Right cardiac atrium (tissue), 5 donors: ENCODE results near the gene PCBP3. TPM values are rescaled to one million over a fixed set of nuclear protein-coding genes. Genes with fewer than 3 reads are reported as not detected.

Experiments used
- ATAC-seq, 2 donors: fragments of 200-7000 bp; cut with Tn5 transposase; one replicate each; pipeline versions ENCODE4 v1.8.0 to v1.9.1; 2020; ENCODE audit warnings: moderate library complexity in 2 of 2, mild to moderate bottlenecking in 1 of 2
- DNase-seq, 3 donors: peaks; one replicate each; pipeline ENCODE4 v3.0.0-alpha.2; 2020
- H3K27ac ChIP-seq: one replicate; pipeline ENCODE4 v1.5.1; 2013; ENCODE audit warnings: mild to moderate bottlenecking, low read length, control low read depth, moderate library complexity
- H3K27me3 ChIP-seq: one replicate; pipeline ENCODE4 v1.6.1; 2013; ENCODE audit not compliant: control insufficient read depth, insufficient read depth
- H3K4me1 ChIP-seq: one replicate; pipeline ENCODE4 v1.6.1; 2013; ENCODE audit warnings: low read length; ENCODE audit not compliant: control insufficient read depth, insufficient read depth
- H3K4me3 ChIP-seq: one replicate; pipeline ENCODE4 v1.5.1; 2013; ENCODE audit warnings: low read length, control low read depth
- H3K9me3 ChIP-seq: one replicate; pipeline ENCODE4 v1.6.1; 2013; ENCODE audit warnings: low read length; ENCODE audit not compliant: control insufficient read depth
- WGBS: extraction: QIAGEN DNeasy Blood & Tissue Kit; methylation state at CpG from one replicate; pipeline ENCODE4 v1.1.7; 2013; 5-methylcytosine and 5-hydroxymethylcytosine counted together
- intact Hi-C, 4 donors: fragments of 100-400 bp; cut with DNase I; formaldehyde crosslinking; loops; one replicate each; pipeline versions ENCODE4 v1.11.0 to v1.14.0; 2022 to 2023
- polyA plus RNA-seq: library from polyadenylated mRNA; stranded (reverse); fragments of 200-250 nt; gene quantifications from one replicate; pipeline ENCODE4 v1.2.3, GENCODE V29; 2013
- total RNA-seq, 4 donors: library from RNA; stranded (reverse); fragmentation: NEBNext Ultra II Directional; extraction: Animal tissue kit (Norgen Biotek cat#: 25700); gene quantifications; one replicate each; pipeline ENCODE4 v1.2.1, GENCODE V29; 2021
- donor health status: healthy with polysubstance abuse.
- donor health status: DM: no; HTN: yes; CAD: no.
- donor health status: DM: no; HTN: no; CAD: no.
- donor health status: DM: no; HTN: yes; CAD: no; lungs with severe emphysema.
- donor health status: DM: yes; HTN: yes; CAD: no.

Gene PCBP3
- total and polyA plus RNA-seq, 5 donors = 1.2 to 4.9 (median 3.4) TPM

GRCh38 chr21:45980697-45981096 is 337.2 kb downstream of the PCBP3 start:
- DNase-seq = no peak
- H3K4me3 ChIP-seq = peak overlapping the region; percentile 46
- no peaks in the 10 kb centered on the region for H3K9me3 ChIP-seq
- H3K4me1 ChIP-seq = no peaks in the 10 kb centered on the region
- intact Hi-C loops = loop anchor here in 3 of 4 donors (5.0 kb wide), 2 partner anchors 47 to 117 kb away; partner anchors contain the start of gene COL6A2 (in 2 of the 3)
- ATAC-seq = no peak
- peak overlapping the region; percentile 76 for H3K27ac ChIP-seq
- H3K27me3 ChIP-seq = no peaks in the 10 kb centered on the region

- Histone ChIP-seq H3K27ac (peak within 1 kb of the TSS; percentile 76), H3K27me3 (no peaks in the 10 kb centered on the region), H3K4me1 (no peaks in the 10 kb centered on the region), H3K9me3 (no peaks in the 10 kb centered on the region), H3K4me3 (peak within 1 kb of the TSS; percentile 81)
- under 1% methylated on average over 53 of the region's 63 CpGs for WGBS
- intact Hi-C loops = loop anchor here in 3 of 4 donors (5.0 kb wide), 2 partner anchors 46 to 116 kb away; partner anchors contain the start of gene COL6A2 (in 2 of the 3)
- ATAC-seq = peak; percentile 77 to 81
- DNase-seq = peak; percentile 90 to 94 (median 94)
Observed at GRCh38 chr21:45981151-45982091, 337.9 kb downstream of the PCBP3 start, which contains the start of gene COL6A1. Gene COL6A1 (plus strand): TSS chr21:45981770. CDS start chr21:45981851, 81 bp downstream.

- DNase-seq = peak in 2 of 3 donors; percentile 52 to 79
Observed at GRCh38 chr21:45982092-45982757, 338.7 kb downstream of the PCBP3 start.

GRCh38 chr21:45982758-45983648 is 339.5 kb downstream of the PCBP3 start:
- intact Hi-C loops = loop anchor here in 3 of 4 donors (5.0 kb wide), 2 partner anchors 44 to 114 kb away; partner anchors contain the start of gene COL6A2 (in 2 of the 3)
- DNase-seq (peak; percentile 26 to 65 (median 61)), ATAC-seq (peak; percentile 0 to 1)
- WGBS = 53% methylated on average over 45 of the region's 45 CpGs
- Histone ChIP-seq H3K4me3 (peak overlapping the region; percentile 81), H3K4me1 (no peaks in the 10 kb centered on the region), H3K27me3 (no peaks in the 10 kb centered on the region), H3K9me3 (no peaks in the 10 kb centered on the region), H3K27ac (no peak overlapping the region)

More at GRCh38 chr21:45982092-45982757, 338.7 kb downstream of the PCBP3 start:
- Histone ChIP-seq H3K4me3 (peak overlapping the region; percentile 81), H3K27ac (peak overlapping the region; percentile 38), H3K27me3 (no peaks in the 10 kb centered on the region), H3K4me1 (no peaks in the 10 kb centered on the region), H3K9me3 (no peaks in the 10 kb centered on the region)
- intact Hi-C loops = loop anchor here in 3 of 4 donors (5.0 kb wide), 2 partner anchors 45 to 115 kb away; partner anchors contain the start of gene COL6A2 (in 2 of the 3)
- peak; percentile 13 to 28 for ATAC-seq
- WGBS = 6% methylated on average over 45 of the region's 45 CpGs

- ATAC-seq (no peak), DNase-seq (no peak)
- Histone ChIP-seq H3K4me1 (no peaks in the 10 kb centered on the region), H3K4me3 (peak overlapping the region; percentile 81), H3K27me3 (no peaks in the 10 kb centered on the region), H3K9me3 (no peaks in the 10 kb centered on the region), H3K27ac (no peak overlapping the region)
- intact Hi-C loops = loop anchor here in 3 of 4 donors (5.0 kb wide), 2 partner anchors 44 to 114 kb away; partner anchors contain the start of gene COL6A2 (in 2 of the 3)
- WGBS = 78% methylated on average over 13 of the region's 13 CpGs
Observed at GRCh38 chr21:45983649-45983965, 340.1 kb downstream of the PCBP3 start.

- peak; percentile 75 to 90 (median 85) for DNase-seq
- H3K9me3 ChIP-seq = no peaks in the 10 kb centered on the region
- H3K27ac ChIP-seq = no peak overlapping the region
- no peaks in the 10 kb centered on the region for H3K27me3 ChIP-seq
- H3K4me1 ChIP-seq = no peaks in the 10 kb centered on the region
- H3K4me3 ChIP-seq = peak overlapping the region; percentile 81
- ATAC-seq = peak; percentile 15 to 18
- intact Hi-C loops = loop anchor here in 3 of 4 donors (5.0 kb wide), 2 partner anchors 43 to 113 kb away; partner anchors contain the start of gene COL6A2 (in 2 of the 3)
- WGBS = 83% methylated on average over 38 of the region's 38 CpGs
Observed at GRCh38 chr21:45983981-45984551, 340.5 kb downstream of the PCBP3 start.

GRCh38 chr21:45984584-45985095 is 341.1 kb downstream of the PCBP3 start:
- Histone ChIP-seq H3K27me3 (no peaks in the 10 kb centered on the region), H3K4me3 (no peak overlapping the region), H3K27ac (no peak overlapping the region), H3K9me3 (no peaks in the 10 kb centered on the region), H3K4me1 (no peaks in the 10 kb centered on the region)
- ATAC-seq = no peak
- WGBS = 73% methylated on average over 3 of the region's 3 CpGs
- intact Hi-C loops = loop anchor here in 3 of 4 donors (5.0 kb wide), 2 partner anchors 43 to 113 kb away; partner anchors contain the start of gene COL6A2 (in 2 of the 3)
- peak in 1 of 3 donors; percentile 29 for DNase-seq

- intact Hi-C loops = no loop called here
- Histone ChIP-seq H3K4me3 (no peak overlapping the region), H3K27ac (no peak overlapping the region), H3K4me1 (no peaks in the 10 kb centered on the region), H3K9me3 (no peaks in the 10 kb centered on the region), H3K27me3 (no peaks in the 10 kb centered on the region)
- WGBS = 86% methylated on average over 37 of the region's 37 CpGs
- no peak for ATAC-seq
- peak; percentile 20 to 65 (median 57) for DNase-seq
Observed at GRCh38 chr21:45985471-45986315, 342.2 kb downstream of the PCBP3 start.
